Activated CD4-positive, CD25-positive, alpha-beta regulatory T cell treated with anti-CD3 and anti-CD28 coated beads, Interleukin-2, amount 50 U/mL, for 24 hours (primary cell): Measurements from ENCODE around the gene OR51I1.
A peak's percentile ranks its signal among the peaks of the same experiment; 100 is the strongest.

Experiments used
- ATAC-seq, 2 donors: fragments of 150-1000 bp; cut with Tn5 transposase; one replicate each; pipeline ENCODE4 v1.10.0; 2021; ENCODE audit warnings: mild to moderate bottlenecking in 1 of 2, moderate library complexity in 1 of 2

The OR51I1 gene

GRCh38 chr11:5441414-5441813 is at the start of gene OR51I1:
TSS of gene OR51I1 (minus strand) at chr11:5441514. CDS start at chr11:5441514, 0 bp downstream.
- ATAC-seq, result no peak

GRCh38 chr11:5489576-5490357 is 48.5 kb upstream of the OR51I1 start:
- no peak for ATAC-seq

GRCh38 chr11:5488798-5489399 is 47.6 kb upstream of the OR51I1 start:
- ATAC-seq, result no peak

- no peak for ATAC-seq
Measured at GRCh38 chr11:5488385-5488784, 47.1 kb upstream of the OR51I1 start, which contains the start of gene OR52D1. TSS of gene OR52D1 (plus strand) at chr11:5488685. CDS start at chr11:5488707, 22 bp downstream.

- peak in 1 of 2 donors; percentile 10 for ATAC-seq
Measured at GRCh38 chr11:5486421-5486820, 45.1 kb upstream of the OR51I1 start.

GRCh38 chr11:5486003-5486402 is 44.7 kb upstream of the OR51I1 start:
- no peak for ATAC-seq

- ATAC-seq, result no peak
Measured at GRCh38 chr11:5476186-5476819, 35.0 kb upstream of the OR51I1 start.

- no peak for ATAC-seq
Measured at GRCh38 chr11:5473921-5474320, 32.6 kb upstream of the OR51I1 start.

GRCh38 chr11:5467527-5467926 is 26.2 kb upstream of the OR51I1 start:
- ATAC-seq, result no peak

GRCh38 chr11:5460983-5461621 is 19.8 kb upstream of the OR51I1 start:
- no peak for ATAC-seq

- ATAC-seq, result no peak
Measured at GRCh38 chr11:5449432-5449831, 8.1 kb upstream of the OR51I1 start.

- ATAC-seq, result no peak
Measured at GRCh38 chr11:5449023-5449422, 7.7 kb upstream of the OR51I1 start, which contains the start of gene OR51I2. TSS of gene OR51I2 (plus strand) at chr11:5449323. CDS start at chr11:5453489, 4,166 bp downstream.

- no peak for ATAC-seq
Measured at GRCh38 chr11:5443835-5444393, 2.6 kb upstream of the OR51I1 start.

GRCh38 chr11:5423131-5423530 is 18.2 kb downstream of the OR51I1 start:
- no peak for ATAC-seq

GRCh38 chr11:5421811-5422210 is 19.5 kb downstream of the OR51I1 start, which contains the start of gene OR51Q1:
TSS of gene OR51Q1 (plus strand) at chr11:5422111. CDS start at chr11:5422201, 90 bp downstream.
- no peak for ATAC-seq

- no peak for ATAC-seq
Measured at GRCh38 chr11:5420993-5421392, 20.3 kb downstream of the OR51I1 start.

- no peak for ATAC-seq
Measured at GRCh38 chr11:5405173-5405572, 36.1 kb downstream of the OR51I1 start.

- no peak for ATAC-seq
Measured at GRCh38 chr11:5398936-5399335, 42.4 kb downstream of the OR51I1 start.

GRCh38 chr11:5394091-5394490 is 47.2 kb downstream of the OR51I1 start:
- no peak for ATAC-seq
